ENCODE results near the gene RFTN1. TPM values are rescaled to one million over a fixed set of nuclear protein-coding genes. Genes with fewer than 3 reads are reported as not detected.

The RFTN1 gene
- total and polyA plus RNA-seq, 10 of the 15 experiments (the other 5 are each of a cell fraction or from before 2014, with no cell fraction given), result 20.6 to 213 (median 147) TPM

- TF ChIP-seq STAT1 (conservative IDR thresholded peaks at IDR 0.05), result no peak
- TF ChIP-seq NR2F1 (conservative IDR thresholded peaks at IDR 0.05), result peak; percentile 24; the same call in 1 of the 2 replicates
- TF ChIP-seq SUPT20H (IDR thresholded peaks at IDR 0.05; ENCODE audit: borderline replicate concordance, control insufficient read depth, low read depth, low read length), result no peak
- TF ChIP-seq IKZF1 (conservative IDR thresholded peaks at IDR 0.05), result peak; percentile 54; the same call in 1 of the 2 replicates
- TF ChIP-seq CHD2 (IDR thresholded peaks at IDR 0.05; ENCODE audit: borderline replicate concordance, low read depth, low read length), result no peak
- TF ChIP-seq EED (IDR thresholded peaks at IDR 0.05; ENCODE audit: low read depth), result no peak
- no peak for TF ChIP-seq RB1 (IDR thresholded peaks at IDR 0.05; ENCODE audit: borderline replicate concordance)
- peak; percentile 37 for TF ChIP-seq BCL3 (IDR thresholded peaks at IDR 0.05; ENCODE audit: borderline replicate concordance, insufficient read depth, low read depth, low read length, poor library complexity, severe bottlenecking)
- TF ChIP-seq SMARCA5 (IDR thresholded peaks at IDR 0.05), result peak; percentile 46; the same call in 1 of the 2 replicates
- peak; percentile 75 for TF ChIP-seq IKZF2 (IDR thresholded peaks at IDR 0.05)
- peak; percentile 78 for TF ChIP-seq SMAD1 (IDR thresholded peaks at IDR 0.05; ENCODE audit: low read depth, partially characterized antibody)
- TF ChIP-seq HDGF (IDR thresholded peaks at IDR 0.05), result no peak
- peak; percentile 36 for TF ChIP-seq ZNF687 (IDR thresholded peaks at IDR 0.05)
- TF ChIP-seq MTA3 (IDR thresholded peaks at IDR 0.05; ENCODE audit: borderline replicate concordance, low read length), result no peak
- peak; percentile 51; the same call in 1 of the 2 replicates for TF ChIP-seq ATF2 (IDR thresholded peaks at IDR 0.05; ENCODE audit: low read length)
- no peak for TF ChIP-seq SREBF2 (IDR thresholded peaks at IDR 0.05; ENCODE audit: low read length)
- no peak for TF ChIP-seq REST (IDR thresholded peaks at IDR 0.05; ENCODE audit: low read depth, low read length)
- no peak for TF ChIP-seq NBN (IDR thresholded peaks at IDR 0.05)
- no peak for TF ChIP-seq PKNOX1 (IDR thresholded peaks at IDR 0.05)
Measured at GRCh38 chr3:16423947-16424673, 89.4 kb downstream of the RFTN1 start (continued).
